ENCODE results near the gene ZNF71.
A peak's percentile ranks its signal among the peaks of the same experiment; 100 is the strongest.

ZNF71 gene

GRCh38 chr19:56594783-56595547 lies at the start of gene ZNF71:
Gene ZNF71, plus strand, starts transcription at chr19:56595302. Its CDS starts 6,257 bp downstream, at chr19:56601559.
- DNase-seq (ENCODE audit: low read depth), result peak; percentile 85

GRCh38 chr19:56547535-56547934 lies 47.6 kb upstream of the ZNF71 start:
- DNase-seq (ENCODE audit: low read depth), result no peak

GRCh38 chr19:56554272-56554869 lies 40.7 kb upstream of the ZNF71 start:
- DNase-seq (ENCODE audit: low read depth), result no peak

GRCh38 chr19:56562766-56563165 lies 32.3 kb upstream of the ZNF71 start:
- no peak for DNase-seq (ENCODE audit: low read depth)

GRCh38 chr19:56566904-56567273 lies 28.2 kb upstream of the ZNF71 start:
- peak; percentile 28 for DNase-seq (ENCODE audit: low read depth)

- peak; percentile 92 for DNase-seq (ENCODE audit: low read depth)
Measured at GRCh38 chr19:56567274-56568120, 27.6 kb upstream of the ZNF71 start, which contains the start of gene ZNF470. Gene ZNF470, plus strand, starts transcription at chr19:56567468. Its CDS starts 2,844 bp downstream, at chr19:56570312.

GRCh38 chr19:56572589-56572988 lies 22.5 kb upstream of the ZNF71 start:
- DNase-seq (ENCODE audit: low read depth), result no peak

- no peak for DNase-seq (ENCODE audit: low read depth)
Measured at GRCh38 chr19:56573914-56574313, 21.2 kb upstream of the ZNF71 start.

GRCh38 chr19:56577719-56578602 lies 17.1 kb upstream of the ZNF71 start:
- DNase-seq (ENCODE audit: low read depth), result no peak

GRCh38 chr19:56594446-56594782 lies 688 bp upstream of the ZNF71 start:
- no peak for DNase-seq (ENCODE audit: low read depth)

- peak; percentile 5 for DNase-seq (ENCODE audit: low read depth)
Measured at GRCh38 chr19:56595548-56595899, 422 bp downstream of the ZNF71 start.

- DNase-seq (ENCODE audit: low read depth), result no peak
Measured at GRCh38 chr19:56596676-56597075, 1.6 kb downstream of the ZNF71 start.

- no peak for DNase-seq (ENCODE audit: low read depth)
Measured at GRCh38 chr19:56597696-56598095, 2.6 kb downstream of the ZNF71 start.

- DNase-seq (ENCODE audit: low read depth), result no peak
Measured at GRCh38 chr19:56601375-56601774, 6.3 kb downstream of the ZNF71 start.

- no peak for DNase-seq (ENCODE audit: low read depth)
Measured at GRCh38 chr19:56603829-56604228, 8.7 kb downstream of the ZNF71 start.

- DNase-seq (ENCODE audit: low read depth), result no peak
Measured at GRCh38 chr19:56608274-56608964, 13.3 kb downstream of the ZNF71 start.

GRCh38 chr19:56611288-56611687 lies 16.2 kb downstream of the ZNF71 start:
- DNase-seq (ENCODE audit: low read depth), result no peak

- DNase-seq (ENCODE audit: low read depth), result no peak
Measured at GRCh38 chr19:56612737-56613136, 17.6 kb downstream of the ZNF71 start.

GRCh38 chr19:56613639-56614038 lies 18.5 kb downstream of the ZNF71 start:
- DNase-seq (ENCODE audit: low read depth), result no peak

GRCh38 chr19:56617531-56617930 lies 22.4 kb downstream of the ZNF71 start:
- no peak for DNase-seq (ENCODE audit: low read depth)

- DNase-seq (ENCODE audit: low read depth), result no peak
Measured at GRCh38 chr19:56619121-56619520, 24.0 kb downstream of the ZNF71 start.
